Stimulated activated CD4-positive, alpha-beta T cell treated with anti-CD3 and anti-CD28 coated beads, Interleukin-4, amount 100 ng/mL, for 48 hours (primary cell): ENCODE data around the gene CA10.

ENCODE experiments used
- DNase-seq, 2 donors: peaks; one replicate each; pipeline ENCODE4 v3.0.0-alpha.2; 2020; ENCODE audit warnings: low read depth in 2 of 2

The CA10 gene

GRCh38 chr17:51769231-51769630, 389.3 kb downstream of the CA10 start:
- no peak for DNase-seq

GRCh38 chr17:51768706-51769105, 389.8 kb downstream of the CA10 start:
- no peak for DNase-seq

DNA sequence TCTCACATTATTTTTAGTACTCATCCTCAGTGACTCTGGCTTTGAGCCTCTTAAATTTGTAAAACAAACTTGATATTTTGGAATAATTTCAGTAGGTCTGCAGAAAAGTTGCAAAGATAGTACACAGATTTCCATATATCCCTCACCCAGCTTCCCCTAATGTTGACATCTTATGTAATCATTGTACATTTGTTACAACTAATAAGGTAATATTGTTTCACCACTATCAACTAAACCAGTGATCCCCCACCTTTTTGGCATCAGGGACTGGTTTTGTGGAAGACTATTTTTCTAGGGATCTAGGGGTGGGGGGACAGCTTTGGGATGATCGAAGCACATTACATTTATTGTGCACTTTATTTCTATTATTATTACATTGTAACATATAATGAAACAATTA, 391.2 kb downstream of the CA10 start:
- no peak for DNase-seq

GRCh38 chr17:51765282-51766135, 393.0 kb downstream of the CA10 start:
- no peak for DNase-seq

GRCh38 chr17:51764387-51764971, 394.0 kb downstream of the CA10 start:
- peak; percentile 14 to 25 for DNase-seq

GRCh38 chr17:51763058-51763457, 395.5 kb downstream of the CA10 start:
- no peak for DNase-seq

DNA sequence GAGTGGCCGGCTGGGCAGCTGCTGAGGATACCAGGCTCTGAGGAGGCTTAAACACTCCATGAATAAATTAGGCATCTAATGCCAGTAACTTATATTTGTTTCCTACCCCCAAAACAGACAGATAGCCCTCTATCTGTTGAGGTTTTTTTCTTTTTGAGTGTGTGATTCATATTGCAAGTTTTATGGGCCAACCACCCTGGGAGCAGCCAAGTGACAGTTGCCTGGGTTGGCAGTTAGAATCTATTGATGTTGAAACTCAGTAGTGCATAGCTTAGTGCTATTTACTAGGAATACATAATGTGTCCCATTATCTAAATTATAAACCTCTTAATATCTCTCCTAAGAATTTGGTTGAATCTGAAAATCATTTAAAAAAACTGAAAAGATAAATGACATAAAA, 397.4 kb downstream of the CA10 start:
- no peak for DNase-seq

GRCh38 chr17:51759260-51759659, 399.3 kb downstream of the CA10 start:
- DNase-seq, result no peak

DNA sequence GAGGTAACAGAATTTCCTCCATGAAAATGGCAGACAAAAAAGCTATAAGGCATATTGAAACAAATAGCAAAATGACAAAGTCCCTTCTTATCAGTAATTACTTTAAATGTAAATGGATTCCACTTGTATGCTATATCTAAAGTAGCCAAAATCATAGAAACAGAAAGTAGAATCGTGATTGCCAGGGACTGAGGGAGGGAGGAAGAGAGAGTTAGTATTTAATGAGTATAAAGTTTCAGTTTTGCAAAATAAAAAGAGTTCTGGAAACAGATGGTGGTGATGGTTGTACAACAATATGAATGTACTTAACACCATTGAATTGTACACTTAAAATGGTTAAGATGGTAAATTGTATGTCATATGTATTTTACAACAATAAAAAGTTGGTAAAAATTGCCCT, 407.4 kb downstream of the CA10 start:
- DNase-seq, result no peak

GRCh38 chr17:51748749-51749604, 409.5 kb downstream of the CA10 start:
- DNase-seq, result no peak

DNA sequence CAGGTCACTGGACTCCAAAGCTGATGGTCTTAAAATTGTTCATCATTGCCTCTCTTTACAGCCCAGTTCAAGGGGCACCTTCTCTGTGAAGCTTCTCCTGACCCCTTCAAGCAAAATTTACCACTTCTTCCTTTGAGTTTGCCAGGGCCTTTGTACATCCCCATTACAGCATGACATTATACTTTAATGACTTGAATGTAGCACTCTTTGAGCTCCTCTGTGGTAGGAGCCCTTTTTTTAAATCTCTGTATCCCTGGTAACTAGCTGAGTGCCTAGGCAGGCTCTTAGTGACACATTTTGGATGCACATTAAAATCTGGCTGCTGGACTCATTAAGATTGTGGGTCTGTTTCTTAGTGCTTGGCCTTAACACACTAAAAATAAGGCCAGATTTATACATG, 412.1 kb downstream of the CA10 start:
- DNase-seq, result no peak

- no peak for DNase-seq
Observed at GRCh38 chr17:51745993-51746392, 412.5 kb downstream of the CA10 start.

DNA sequence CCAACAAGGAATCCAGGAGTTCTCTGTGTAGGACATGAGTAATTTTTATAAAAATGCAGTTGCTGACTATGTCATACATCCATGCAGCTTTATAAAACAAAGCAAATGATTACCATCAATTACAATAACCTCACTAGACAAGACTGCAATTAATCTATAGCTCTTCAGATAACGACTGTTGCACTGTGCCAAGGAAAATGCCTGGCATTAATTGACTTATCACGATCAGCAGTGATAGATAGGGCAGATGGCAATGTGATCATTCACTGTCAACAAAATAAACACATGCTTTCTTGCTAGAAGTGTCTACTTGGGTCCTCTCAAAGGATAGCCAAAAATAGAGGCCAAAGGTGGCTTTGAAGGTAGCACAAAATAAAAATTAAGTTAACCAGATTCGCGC, 415.0 kb downstream of the CA10 start:
- DNase-seq, result no peak

DNA sequence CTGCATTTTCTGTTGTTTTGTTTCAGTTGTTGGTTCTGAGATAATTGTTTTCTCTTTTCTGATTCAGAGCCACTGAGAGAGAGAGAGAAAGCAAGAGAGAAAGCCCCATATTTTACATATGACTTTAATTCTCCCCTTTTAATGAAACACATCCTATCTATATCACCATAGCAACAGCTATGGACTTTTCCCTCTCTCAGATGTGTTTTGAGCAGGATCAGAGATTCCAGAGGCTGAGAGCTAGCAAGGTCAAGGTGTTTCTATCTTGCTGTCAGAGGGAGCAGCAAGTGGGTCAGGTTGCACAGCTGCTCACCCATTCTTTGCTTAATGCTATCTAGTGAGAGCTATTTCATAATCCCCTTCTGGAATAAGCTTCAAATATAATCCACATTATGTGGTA, 415.9 kb downstream of the CA10 start:
- DNase-seq, result no peak

GRCh38 chr17:51741458-51741857, 417.1 kb downstream of the CA10 start:
- no peak for DNase-seq

DNA sequence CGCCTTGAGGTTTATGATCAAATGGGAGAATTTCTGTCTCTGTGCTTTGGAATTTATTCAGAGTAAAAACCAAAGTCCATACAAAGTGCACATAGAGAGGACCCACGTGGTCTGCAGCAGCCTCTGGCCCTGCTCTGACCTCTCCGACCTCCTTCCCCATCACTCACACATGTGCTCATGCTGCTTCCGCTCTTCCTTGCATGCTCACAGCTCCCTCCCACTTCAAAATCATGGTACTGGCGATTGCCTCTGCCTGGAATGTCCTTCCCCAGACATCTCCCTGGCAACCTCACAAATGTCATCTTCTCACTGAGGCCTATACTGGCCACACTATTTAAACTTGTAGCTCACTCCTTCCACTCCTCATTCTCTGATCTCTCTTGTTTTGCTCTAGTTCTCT, 418.0 kb downstream of the CA10 start:
- no peak for DNase-seq

GRCh38 chr17:51739245-51739886, 419.1 kb downstream of the CA10 start:
- no peak for DNase-seq

GRCh38 chr17:51736356-51736755, 422.2 kb downstream of the CA10 start:
- no peak for DNase-seq

DNA sequence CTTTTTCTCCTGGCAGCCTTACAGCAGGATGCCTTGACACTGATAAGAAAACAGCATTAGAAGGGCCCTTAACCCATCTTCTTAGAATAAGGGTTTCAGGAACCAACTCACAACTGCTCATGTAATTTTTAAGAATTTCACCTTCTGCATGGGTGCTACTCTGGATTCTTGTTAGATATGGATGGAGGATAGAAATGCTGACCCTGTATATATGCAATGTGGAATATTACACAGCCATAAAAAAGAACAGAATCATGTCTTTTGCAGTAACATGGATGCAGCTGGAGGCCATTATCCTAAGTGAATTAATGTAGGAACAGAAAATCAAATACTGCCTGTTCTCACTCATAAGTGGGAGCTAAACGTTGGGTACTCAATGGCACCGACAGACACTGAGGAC, 423.5 kb downstream of the CA10 start:
- DNase-seq, result no peak

GRCh38 chr17:51734462-51734861, 424.1 kb downstream of the CA10 start:
- DNase-seq, result peak in 1 of 2 donors; percentile 17

DNA sequence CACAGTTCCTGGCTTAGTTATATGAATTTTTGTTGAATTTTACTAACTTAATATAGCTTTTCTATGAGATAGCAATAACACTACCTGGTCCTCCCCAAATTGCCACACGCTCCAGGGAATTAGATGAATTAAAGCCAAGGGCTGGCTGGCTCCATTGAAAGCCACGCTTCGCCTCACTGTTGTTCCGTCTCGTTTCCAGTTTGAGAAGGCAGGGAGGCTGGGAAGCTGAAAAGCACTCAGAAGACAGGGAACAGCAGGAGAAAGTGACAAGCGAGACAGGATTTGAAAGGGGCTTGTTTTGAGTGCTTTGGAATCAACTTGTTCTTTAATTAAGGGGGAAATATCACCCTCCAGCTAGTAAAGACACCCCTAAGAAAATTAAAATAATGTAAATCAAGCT, 425.3 kb downstream of the CA10 start:
- DNase-seq, result no peak
